Upper lobe of left lung (tissue), 6 donors: ENCODE results near the gene ZBTB9. TPM values are rescaled to one million over a fixed set of nuclear protein-coding genes. Genes with fewer than 3 reads are reported as not detected.
A peak's percentile ranks its signal among the peaks of the same experiment; 100 is the strongest.

Experiments used
- ATAC-seq, 2 donors: fragments of 200-7000 bp; cut with Tn5 transposase; one replicate each; pipeline ENCODE4 v1.9.1; 2022; ENCODE audit warnings: mild to moderate bottlenecking in 2 of 2, moderate library complexity in 2 of 2; ENCODE audit not compliant: low FRiP score in 2 of 2
- DNase-seq, 2 donors: peaks; one replicate each; pipeline ENCODE4 v3.0.0-alpha.2; 2019 to 2020
- H3K27ac ChIP-seq, 4 donors: fragments of 200-600 bp; sonication (generic); one replicate each; pipeline ENCODE4 v1.5.1; 2016 to 2019
- H3K27me3 ChIP-seq, 4 donors: fragments of 200-600 bp; sonication (generic); one replicate each; pipeline ENCODE4 v1.5.1; 2017 to 2019
- H3K36me3 ChIP-seq, 4 donors: fragments of 200-600 bp; sonication (generic); one replicate each; pipeline ENCODE4 v1.5.1; 2016 to 2019
- H3K4me1 ChIP-seq, 4 donors: fragments of 200-600 bp; sonication (generic); one replicate each; pipeline ENCODE4 v1.5.1; 2018 to 2019
- H3K4me3 ChIP-seq, 4 donors: fragments of 200-600 bp; sonication (generic); one replicate each; pipeline ENCODE4 v1.5.1; 2017 to 2019; ENCODE audit warnings: mild to moderate bottlenecking in 2 of 4, moderate library complexity in 1 of 4
- H3K9me3 ChIP-seq, 4 donors: fragments of 200-600 bp; sonication (generic); one replicate each; pipeline ENCODE4 v1.5.1; 2018 to 2019
- CTCF ChIP-seq, 6 experiments: fragments of 450-650 bp in 4 of 6; fragments of 200-600 bp in 2 of 6; sonication (generic) in 2 of 6; IDR thresholded peaks; one replicate each; pipeline ENCODE4 v1.5.1; 2016 to 2019; ENCODE audit warnings: antibody characterized with exemption in 6 of 6
- EP300 ChIP-seq, 4 donors: sonication (generic); formaldehyde crosslinking; IDR thresholded peaks; one replicate each; pipeline ENCODE4 v1.5.1; 2017; ENCODE audit warnings: antibody characterized with exemption in 4 of 4, control low read depth in 2 of 4
- POLR2A ChIP-seq, 4 donors: fragments of 450-650 bp; IDR thresholded peaks; one replicate each; pipeline ENCODE4 v1.5.1; 2016 to 2017; ENCODE audit warnings: antibody characterized with exemption in 4 of 4, mild to moderate bottlenecking in 2 of 4
- POLR2AphosphoS5 ChIP-seq, 2 donors: sonication (generic); formaldehyde crosslinking; IDR thresholded peaks; one replicate each; pipeline ENCODE4 v1.5.1; 2017; ENCODE audit warnings: antibody characterized with exemption in 2 of 2
- WGBS, 2 donors: methylation state at CpG; one replicate each; pipeline ENCODE4 v1.1.5; 2017 to 2018; 5-methylcytosine and 5-hydroxymethylcytosine counted together
- total RNA-seq, 6 donors: library from RNA; depleted of rRNA in 4 of 6; stranded (reverse); fragments of >200 nt in 4 of 6; gene quantifications; one replicate each; pipeline versions ENCODE4 v1.1.0 to v1.2.1, GENCODE V29; 2016 to 2021
- donor health status: DM: no; HTN: no; CAD: no; lungs with moderate emphysema.
- donor health status: DM: no; HTN: yes; CAD: no; lungs with severe emphysema.

Gene ZBTB9
- total RNA-seq, 6 donors from 2014 or later, result 3.2 to 8.7 (median 6.1) TPM

- ATAC-seq (no peak), DNase-seq (peak in 1 of 2 donors; percentile 65)
- peaks cover 33 to 49% (median 41%) of the 10 kb centered on the region in 4 donors for H3K4me1 ChIP-seq
- no peaks in the 10 kb centered on the region for H3K27me3 ChIP-seq
- TF ChIP-seq POLR2AphosphoS5 (IDR thresholded peaks at IDR 0.05), result no peak
- TF ChIP-seq EP300 (IDR thresholded peaks at IDR 0.05), result no peak
- no peak for TF ChIP-seq CTCF (IDR thresholded peaks at IDR 0.05)
- peak in 1 of 4 donors; percentile 33 for TF ChIP-seq POLR2A (IDR thresholded peaks at IDR 0.05)
- H3K9me3 ChIP-seq, result no peaks in the 10 kb centered on the region
- peak overlapping the region; percentile 84 to 97 (median 94) for H3K27ac ChIP-seq
- H3K4me3 ChIP-seq, result peak overlapping the region; percentile 9 to 69 (median 60)
- 14 to 16% methylated on average over 12 of the region's 12 CpGs for WGBS, 2 donors
- no peaks in the 10 kb centered on the region for H3K36me3 ChIP-seq
Observed at GRCh38 chr6:33424855-33425667, 29.3 kb upstream of the ZBTB9 start.

GRCh38 chr6:33425668-33426577 is 28.5 kb upstream of the ZBTB9 start:
- WGBS, 2 donors, result 1 to 2% methylated on average over 16 to 17 of the region's 43 CpGs
- TF ChIP-seq EP300 (IDR thresholded peaks at IDR 0.05) (no peak), CTCF (IDR thresholded peaks at IDR 0.05) (peak; percentile 26 to 82 (median 48)), POLR2A (IDR thresholded peaks at IDR 0.05) (peak in 1 of 4 donors; percentile 62), POLR2AphosphoS5 (IDR thresholded peaks at IDR 0.05) (peak; percentile 85 to 88)
- peak; percentile 88 to 96 for DNase-seq
- peak; percentile 85 to 91 for ATAC-seq
- Histone ChIP-seq H3K9me3 (no peaks in the 10 kb centered on the region), H3K4me1 (peaks cover 41 to 57% (median 50%) of the 10 kb centered on the region in 4 donors), H3K4me3 (peak overlapping the region; percentile 9 to 69 (median 60)), H3K36me3 (no peaks in the 10 kb centered on the region), H3K27me3 (no peaks in the 10 kb centered on the region), H3K27ac (peak overlapping the region; percentile 84 to 97 (median 94))

- ATAC-seq (no peak), DNase-seq (no peak)
- Histone ChIP-seq H3K36me3 (no peaks in the 10 kb centered on the region), H3K4me3 (peak overlapping the region; percentile 9 to 69 (median 60)), H3K9me3 (no peaks in the 10 kb centered on the region), H3K4me1 (peaks cover 44 to 66% (median 58%) of the 10 kb centered on the region in 4 donors), H3K27me3 (no peaks in the 10 kb centered on the region), H3K27ac (peak overlapping the region; percentile 84 to 97 (median 94))
- 5% methylated on average over 12 of the region's 12 CpGs for WGBS, 2 donors
- TF ChIP-seq CTCF (IDR thresholded peaks at IDR 0.05) (no peak), POLR2A (IDR thresholded peaks at IDR 0.05) (no peak), EP300 (IDR thresholded peaks at IDR 0.05) (no peak), POLR2AphosphoS5 (IDR thresholded peaks at IDR 0.05) (no peak)
Observed at GRCh38 chr6:33426590-33427511, 27.5 kb upstream of the ZBTB9 start.

- no peaks in the 10 kb centered on the region for H3K9me3 ChIP-seq
- H3K4me1 ChIP-seq, result peaks cover 44 to 70% (median 62%) of the 10 kb centered on the region in 4 donors
- no peak for ATAC-seq
- H3K4me3 ChIP-seq, result peak overlapping the region; percentile 36 to 69 (median 60)
- TF ChIP-seq EP300 (IDR thresholded peaks at IDR 0.05) (no peak), POLR2AphosphoS5 (IDR thresholded peaks at IDR 0.05) (no peak), CTCF (IDR thresholded peaks at IDR 0.05) (no peak), POLR2A (IDR thresholded peaks at IDR 0.05) (no peak)
- H3K27ac ChIP-seq, result peak overlapping the region; percentile 55 to 97 (median 94)
- peak; percentile 69 to 93 for DNase-seq
- H3K27me3 ChIP-seq, result no peaks in the 10 kb centered on the region
- 0% methylated on average over 10 of the region's 79 CpGs; no CpG with 5 or more reads in 1 of the 2 donors for WGBS, 2 donors
- no peaks in the 10 kb centered on the region for H3K36me3 ChIP-seq
Observed at GRCh38 chr6:33427585-33428223, 26.7 kb upstream of the ZBTB9 start.
